ENCODE measurements around the gene BOC.

Gene BOC

GRCh38 chr3:113304856-113305540 lies 93.6 kb downstream of the BOC start:
- no peaks in the 10 kb centered on the region for H3K36me3 ChIP-seq (ENCODE audit: insufficient read depth)
- no peak overlapping the region for H3K4me3 ChIP-seq (IDR thresholded peaks at IDR 0.05; ENCODE audit: insufficient read depth, low read depth, low read length)
- no peaks in the 10 kb centered on the region for H3K4me1 ChIP-seq (ENCODE audit: low read depth, poor library complexity, severe bottlenecking)
- H3K27me3 ChIP-seq (ENCODE audit: insufficient read depth, low read depth), result no peaks in the 10 kb centered on the region
- TF ChIP-seq CTCF (conservative IDR thresholded peaks at IDR 0.05; ENCODE audit: low read depth, low read length), result no peak
- no peaks in the 10 kb centered on the region for H3K79me2 ChIP-seq (ENCODE audit: insufficient read depth, low read depth)
- no peak overlapping the region for H3K4me2 ChIP-seq
- no peak overlapping the region for H3K27ac ChIP-seq
- no peak overlapping the region for H3K9ac ChIP-seq
- H4K20me1 ChIP-seq (ENCODE audit: insufficient read depth), result no peaks in the 10 kb centered on the region
- no peak overlapping the region for H2AFZ ChIP-seq (ENCODE audit: low read depth)

GRCh38 chr3:113310960-113311359 lies 99.6 kb downstream of the BOC start:
- no peak for TF ChIP-seq CTCF (conservative IDR thresholded peaks at IDR 0.05; ENCODE audit: low read depth, low read length)
- Histone ChIP-seq H3K4me2 (no peak overlapping the region), H3K79me2 (ENCODE audit: insufficient read depth, low read depth) (no peaks in the 10 kb centered on the region), H3K4me3 (IDR thresholded peaks at IDR 0.05; ENCODE audit: insufficient read depth, low read depth, low read length) (no peak overlapping the region), H3K27ac (no peak overlapping the region), H3K36me3 (ENCODE audit: insufficient read depth) (no peaks in the 10 kb centered on the region), H3K4me1 (ENCODE audit: low read depth, poor library complexity, severe bottlenecking) (no peaks in the 10 kb centered on the region), H4K20me1 (ENCODE audit: insufficient read depth) (no peaks in the 10 kb centered on the region), H2AFZ (ENCODE audit: low read depth) (no peak overlapping the region), H3K9ac (no peak overlapping the region), H3K27me3 (ENCODE audit: insufficient read depth, low read depth) (no peaks in the 10 kb centered on the region)

GRCh38 chr3:113312416-113312815 lies 101.1 kb downstream of the BOC start:
- H3K79me2 ChIP-seq (ENCODE audit: insufficient read depth, low read depth), result no peaks in the 10 kb centered on the region
- H3K4me2 ChIP-seq, result no peak overlapping the region
- no peak overlapping the region for H3K4me3 ChIP-seq (IDR thresholded peaks at IDR 0.05; ENCODE audit: insufficient read depth, low read depth, low read length)
- H3K4me1 ChIP-seq (ENCODE audit: low read depth, poor library complexity, severe bottlenecking), result no peaks in the 10 kb centered on the region
- H4K20me1 ChIP-seq (ENCODE audit: insufficient read depth), result no peaks in the 10 kb centered on the region
- no peak for TF ChIP-seq CTCF (conservative IDR thresholded peaks at IDR 0.05; ENCODE audit: low read depth, low read length)
- no peaks in the 10 kb centered on the region for H3K36me3 ChIP-seq (ENCODE audit: insufficient read depth)
- H3K27ac ChIP-seq, result no peak overlapping the region
- no peak overlapping the region for H3K9ac ChIP-seq
- H2AFZ ChIP-seq (ENCODE audit: low read depth), result no peak overlapping the region
- no peaks in the 10 kb centered on the region for H3K27me3 ChIP-seq (ENCODE audit: insufficient read depth, low read depth)

- TF ChIP-seq CTCF (conservative IDR thresholded peaks at IDR 0.05; ENCODE audit: low read depth, low read length), result no peak
Measured at GRCh38 chr3:113314923-113315322, 103.6 kb downstream of the BOC start.

More at GRCh38 chr3:113314923-113315322, 103.6 kb downstream of the BOC start:
- Histone ChIP-seq H4K20me1 (ENCODE audit: insufficient read depth) (no peaks in the 10 kb centered on the region), H3K4me2 (no peak overlapping the region), H2AFZ (ENCODE audit: low read depth) (no peak overlapping the region), H3K27ac (no peak overlapping the region), H3K27me3 (ENCODE audit: insufficient read depth, low read depth) (no peaks in the 10 kb centered on the region), H3K4me1 (ENCODE audit: low read depth, poor library complexity, severe bottlenecking) (no peaks in the 10 kb centered on the region), H3K36me3 (ENCODE audit: insufficient read depth) (no peaks in the 10 kb centered on the region), H3K4me3 (IDR thresholded peaks at IDR 0.05; ENCODE audit: insufficient read depth, low read depth, low read length) (no peak overlapping the region), H3K79me2 (ENCODE audit: insufficient read depth, low read depth) (no peaks in the 10 kb centered on the region), H3K9ac (no peak overlapping the region)

Measured in KMS-11 (cell line).